NT2/D1 (cell line): ENCODE data around the gene FAM174C.

Source experiments
- YY1 ChIP-seq: IDR thresholded peaks from 2 replicates; pipeline ENCODE4 v1.6.1; 2011; ENCODE audit not compliant: insufficient read length, insufficient read depth
- ZNF274 ChIP-seq: IDR thresholded peaks from 2 replicates; pipeline ENCODE4 v1.6.1; 2011; ENCODE audit warnings: mild to moderate bottlenecking, low read depth, low read length

GRCh38 chr19:1312767-1313694, 37.7 kb downstream of the FAM174C start:
- TF ChIP-seq YY1 (no peak), ZNF274 (no peak)
